AG10803 (cell line): ENCODE measurements around the gene DOCK3.

ENCODE experiments used
- DNase-seq: peaks from one replicate; pipeline ENCODE4 v3.0.0; 2010; ENCODE audit warnings: low read depth
- H3K4me3 ChIP-seq: 2 replicates; pipeline ENCODE4 v1.5.1; 2011; ENCODE audit warnings: mild to moderate bottlenecking, low read length, control low read depth
- CTCF ChIP-seq: conservative IDR thresholded peaks from 2 replicates; pipeline ENCODE4 v1.5.1; 2011; ENCODE audit warnings: mild to moderate bottlenecking, low read length, control low read depth, inconsistent platforms

Gene DOCK3

GRCh38 chr3:50696276-50696675 lies 21.5 kb downstream of the DOCK3 start:
- H3K4me3 ChIP-seq = no peak overlapping the region
- TF ChIP-seq CTCF = no peak
- no peak for DNase-seq

GRCh38 chr3:50698269-50698668 lies 23.5 kb downstream of the DOCK3 start:
- H3K4me3 ChIP-seq = no peak overlapping the region
- TF ChIP-seq CTCF = no peak

DNA sequence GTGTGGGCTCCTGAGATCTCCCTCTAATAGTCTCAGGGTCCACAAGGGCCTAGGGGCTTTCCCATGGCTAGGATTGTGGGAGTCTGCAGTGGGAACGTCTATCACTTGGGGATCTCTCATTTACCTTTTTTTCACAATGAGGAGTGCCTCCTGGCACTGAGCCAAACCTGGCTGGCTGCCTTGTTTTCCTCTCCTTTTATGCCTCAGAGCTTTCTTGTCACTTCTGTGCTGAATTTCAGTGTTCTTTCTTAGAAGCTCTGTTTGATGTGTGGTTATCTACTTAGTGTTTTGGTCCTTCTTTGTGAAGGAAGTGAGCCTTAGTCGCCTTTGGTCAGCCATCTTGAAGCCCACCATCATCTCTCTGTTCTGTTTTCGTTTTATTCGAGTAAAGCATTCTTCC lies 33.9 kb downstream of the DOCK3 start:
- no peak overlapping the region for H3K4me3 ChIP-seq
- no peak for DNase-seq
- TF ChIP-seq CTCF = no peak

More at GRCh38 chr3:50698269-50698668, 23.5 kb downstream of the DOCK3 start:
- DNase-seq = no peak

DNA sequence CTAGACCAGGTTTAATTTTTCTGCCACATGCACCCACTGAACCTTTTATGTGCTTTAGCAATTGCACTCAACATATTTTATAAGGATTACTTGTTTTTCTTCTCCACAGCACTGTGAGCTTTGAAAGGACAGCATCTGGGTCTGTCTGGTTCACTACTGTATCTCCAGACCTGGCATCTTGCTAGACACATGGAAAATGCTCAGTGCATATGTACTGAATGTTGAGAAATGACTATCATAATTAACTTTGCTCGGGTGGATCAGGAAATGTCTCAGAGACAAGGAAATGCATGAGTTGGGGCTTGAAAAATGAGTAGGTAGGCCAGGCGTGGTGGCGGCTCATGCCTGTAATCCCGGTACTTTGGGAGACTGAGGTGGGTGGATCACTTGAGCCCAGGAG lies 40.2 kb downstream of the DOCK3 start:
- no peak for TF ChIP-seq CTCF
- peak; percentile 23 for DNase-seq
- H3K4me3 ChIP-seq = no peak overlapping the region

DNA sequence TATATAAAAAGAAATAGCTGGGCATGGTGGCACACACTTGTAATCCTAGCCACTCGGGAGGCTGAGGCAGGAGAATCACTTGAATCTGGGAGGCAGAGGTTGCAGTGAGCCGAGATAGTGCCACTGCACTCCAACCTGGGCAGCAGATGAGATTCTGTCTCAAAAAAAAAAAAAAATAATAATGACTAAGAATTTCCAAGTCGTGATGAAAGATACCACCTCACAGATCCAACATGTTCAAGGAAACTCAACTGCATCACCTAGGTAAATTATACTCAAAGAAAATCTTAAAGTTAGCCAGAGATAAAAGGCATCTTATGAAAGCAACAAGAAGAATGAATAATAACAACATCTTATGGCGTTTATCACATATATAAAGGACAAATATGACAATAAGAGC lies 50.1 kb downstream of the DOCK3 start:
- H3K4me3 ChIP-seq = no peak overlapping the region
- no peak for DNase-seq
- TF ChIP-seq CTCF = no peak

- no peak for DNase-seq
- no peak for TF ChIP-seq CTCF
- no peak overlapping the region for H3K4me3 ChIP-seq
Observed at GRCh38 chr3:50734985-50735384, 60.3 kb downstream of the DOCK3 start.

DNA sequence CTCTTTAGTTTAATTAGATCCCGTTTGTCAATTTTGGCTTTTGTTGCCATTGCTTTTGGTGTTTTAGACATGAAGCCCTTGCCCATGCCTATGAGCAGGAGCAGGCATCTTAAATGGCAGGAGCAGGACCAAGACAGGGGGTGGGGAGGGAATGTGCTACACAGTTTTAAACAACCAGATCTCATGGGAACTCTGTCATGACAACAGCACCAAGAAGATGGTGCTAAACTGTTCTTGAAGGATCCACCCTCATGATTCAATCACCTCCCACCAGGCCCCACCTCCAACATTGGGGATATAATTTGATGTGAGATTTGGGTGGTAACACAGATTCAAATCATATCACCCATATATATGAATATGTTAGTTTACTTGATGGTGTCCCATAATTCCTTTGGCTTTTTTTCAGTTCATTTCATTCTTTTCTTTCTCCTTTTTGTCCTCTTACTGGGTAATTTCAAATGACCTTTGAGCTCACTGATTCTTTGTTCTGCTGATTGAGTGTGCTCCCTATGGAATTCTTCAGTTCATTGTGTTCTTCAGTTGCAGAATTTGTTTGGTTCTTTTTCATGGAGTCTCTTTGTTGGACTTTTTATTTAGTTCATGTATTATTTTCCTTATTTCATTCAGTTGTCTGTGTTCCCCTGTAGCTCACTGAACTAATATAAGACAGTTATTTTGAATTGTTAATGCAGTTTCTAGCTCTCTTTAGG lies 62.6 kb downstream of the DOCK3 start:
- TF ChIP-seq CTCF = no peak
- no peak for DNase-seq
- no peak overlapping the region for H3K4me3 ChIP-seq
